ENCODE measurements around the gene GNA12.

Gene GNA12

DNA sequence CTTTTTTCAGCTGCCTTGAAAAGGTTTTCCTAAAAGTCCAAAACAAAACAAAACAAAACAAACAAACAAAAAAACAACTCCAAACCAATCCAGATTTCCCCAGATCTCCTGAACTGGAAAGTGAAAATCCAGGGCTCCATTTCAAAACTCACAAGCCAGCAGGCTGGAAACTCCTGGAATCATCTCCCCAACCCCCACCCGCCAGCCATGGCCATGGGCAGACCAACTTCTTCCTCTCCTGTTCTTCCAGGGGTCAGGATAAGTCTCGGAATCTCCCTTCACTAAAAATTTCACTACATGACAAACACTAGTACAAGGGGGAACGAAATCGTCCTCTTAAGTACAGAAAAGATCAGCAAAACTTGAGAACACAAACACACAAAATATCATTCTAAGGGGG is 40.4 kb downstream of the GNA12 start:
- no peak for DNase-seq (ENCODE audit: low spot score)

DNA sequence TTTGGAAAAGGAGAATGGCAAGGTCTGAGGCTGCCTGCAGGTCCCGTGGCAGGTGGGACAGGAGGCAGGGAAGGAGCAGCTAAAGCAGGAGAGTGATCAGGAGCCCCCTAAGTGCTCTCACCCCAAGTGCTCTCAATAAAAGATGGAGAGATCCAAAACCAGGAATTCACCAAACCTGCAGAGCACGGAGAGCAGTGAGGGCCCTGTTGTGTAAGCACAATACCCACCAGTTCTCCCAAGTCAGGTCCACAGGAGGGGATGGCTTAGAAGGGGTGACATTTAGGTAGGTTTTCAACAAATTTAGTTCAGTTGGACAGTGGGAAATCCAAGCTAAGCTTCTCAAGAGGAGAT is 40.8 kb downstream of the GNA12 start:
- DNase-seq (ENCODE audit: low spot score) = no peak

DNA sequence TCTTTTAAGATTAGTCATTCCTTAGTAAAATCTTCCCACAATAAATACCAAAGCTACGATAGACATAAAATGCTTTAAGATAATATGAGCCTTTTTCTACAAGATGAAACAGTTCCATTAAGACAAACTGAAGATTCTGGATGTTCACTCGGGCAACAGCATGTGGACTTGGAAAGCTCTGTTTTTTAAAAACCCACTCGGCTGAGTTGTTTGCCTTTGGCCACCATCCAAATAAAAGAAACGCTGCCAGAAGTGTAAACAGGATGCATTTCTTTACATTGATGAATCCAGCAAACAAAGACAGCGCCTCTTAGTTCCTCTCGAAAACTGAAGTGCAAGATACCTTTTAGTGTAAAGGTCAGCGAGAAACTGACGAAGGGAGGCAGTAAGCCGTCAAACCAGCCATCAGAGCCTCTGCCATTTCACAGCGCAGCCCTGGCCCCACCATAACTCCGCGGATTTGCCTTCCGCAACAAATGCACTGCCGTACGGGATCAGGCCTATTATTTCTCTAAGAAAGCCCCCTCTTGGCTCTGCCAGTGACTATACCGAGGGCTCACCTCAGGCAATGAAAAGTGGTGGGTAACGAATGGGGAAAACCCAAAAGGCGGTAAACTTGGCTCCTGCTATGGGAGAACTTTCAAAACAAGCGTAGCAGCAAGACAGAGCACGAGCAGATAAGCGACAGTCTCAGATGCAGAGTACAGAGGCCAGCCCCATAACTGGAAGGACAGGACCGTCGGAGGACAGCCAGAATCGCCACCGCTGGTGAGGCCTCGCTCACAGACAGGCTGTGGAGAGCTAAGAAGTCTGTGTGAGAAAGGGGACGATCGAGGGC is 41.4 kb downstream of the GNA12 start:
- no peak for DNase-seq (ENCODE audit: low spot score)

DNA sequence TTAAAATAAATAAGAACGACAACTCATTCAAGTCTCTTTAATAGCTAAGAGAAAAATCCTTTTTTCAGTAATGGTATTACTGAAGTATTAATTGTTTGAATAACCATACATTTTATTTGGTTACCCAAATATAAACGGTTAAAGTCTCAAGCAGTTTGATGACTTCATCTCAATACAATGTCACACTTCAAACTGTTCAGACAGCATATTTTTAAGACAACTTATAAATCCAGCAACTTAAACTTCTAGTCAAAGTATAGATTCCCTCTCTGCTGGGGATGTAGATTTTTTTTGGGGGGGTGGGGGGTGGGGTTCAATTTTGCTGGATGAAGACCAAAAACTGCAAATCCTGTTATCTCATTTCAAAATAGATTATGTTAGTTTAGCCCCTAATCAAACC is 42.0 kb downstream of the GNA12 start:
- DNase-seq (ENCODE audit: low spot score) = no peak

DNA sequence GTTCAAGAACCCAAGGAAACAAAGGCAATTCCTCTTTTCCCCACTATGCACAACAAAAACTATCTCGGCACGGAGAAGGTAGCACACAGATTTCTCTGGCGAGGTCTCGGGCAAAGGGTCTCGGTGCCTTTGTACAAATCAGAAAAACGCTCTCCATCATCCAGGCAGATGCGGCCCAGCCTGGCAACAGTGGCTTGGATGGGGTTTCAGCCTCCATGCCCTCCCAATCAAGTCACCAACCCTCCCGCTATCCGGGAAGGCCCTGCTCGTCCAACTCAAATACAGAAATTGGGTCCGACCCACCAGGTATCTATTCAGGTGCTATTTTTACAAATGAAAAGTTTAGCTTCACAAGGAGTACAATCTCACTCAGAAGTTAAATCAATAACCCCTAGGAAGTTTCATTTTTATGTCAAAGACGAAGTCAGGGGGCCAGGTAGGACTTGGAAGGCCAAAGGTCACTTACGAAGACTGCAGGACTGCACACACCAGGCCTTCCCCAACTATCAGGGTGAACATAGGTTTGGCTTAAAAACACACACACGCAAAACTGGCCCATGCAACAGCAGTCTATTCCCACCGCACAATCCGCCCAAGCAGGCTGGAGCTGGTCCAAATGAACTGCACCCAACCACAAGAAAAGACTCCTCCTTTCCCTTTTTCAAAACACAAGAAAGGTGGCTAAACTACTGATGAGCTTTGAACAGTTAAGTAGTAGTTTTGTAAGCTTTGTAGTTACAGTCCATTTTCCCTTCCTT is 43.0 kb downstream of the GNA12 start:
- DNase-seq (ENCODE audit: low spot score) = no peak

DNA sequence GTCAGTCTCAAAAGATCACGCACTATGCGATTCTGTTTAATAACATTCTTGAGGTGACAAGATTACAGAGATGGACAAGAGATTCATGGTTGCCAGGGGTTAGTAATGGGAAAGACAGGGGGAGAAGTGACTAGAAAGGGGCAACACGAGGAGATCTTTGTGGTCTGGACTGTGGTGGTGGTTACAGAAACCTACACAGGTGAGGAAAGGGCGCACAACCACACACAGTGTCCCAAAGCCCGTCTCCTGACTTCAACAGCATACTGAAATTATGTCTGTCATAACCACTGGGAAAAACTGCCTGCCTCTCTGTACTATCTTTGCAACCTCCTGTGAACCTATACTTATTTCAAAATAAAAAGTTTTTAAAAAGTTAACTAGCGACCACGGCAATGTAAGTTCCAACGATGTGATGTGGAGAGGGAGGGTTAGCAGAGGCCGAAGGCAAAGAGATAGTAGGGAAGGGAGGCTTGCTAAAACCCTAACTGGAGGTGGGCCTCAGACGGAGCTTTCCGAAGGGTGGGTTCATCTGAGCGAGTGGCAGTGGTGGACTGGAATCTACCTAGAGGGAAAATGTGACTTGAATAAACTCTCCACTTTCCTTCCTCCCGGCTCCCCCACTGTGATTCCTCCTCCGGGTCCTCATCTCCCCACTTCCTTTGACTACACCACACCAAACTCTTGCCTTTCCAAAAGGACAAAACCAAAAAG is 43.7 kb downstream of the GNA12 start:
- no peak for DNase-seq (ENCODE audit: low spot score)

DNA sequence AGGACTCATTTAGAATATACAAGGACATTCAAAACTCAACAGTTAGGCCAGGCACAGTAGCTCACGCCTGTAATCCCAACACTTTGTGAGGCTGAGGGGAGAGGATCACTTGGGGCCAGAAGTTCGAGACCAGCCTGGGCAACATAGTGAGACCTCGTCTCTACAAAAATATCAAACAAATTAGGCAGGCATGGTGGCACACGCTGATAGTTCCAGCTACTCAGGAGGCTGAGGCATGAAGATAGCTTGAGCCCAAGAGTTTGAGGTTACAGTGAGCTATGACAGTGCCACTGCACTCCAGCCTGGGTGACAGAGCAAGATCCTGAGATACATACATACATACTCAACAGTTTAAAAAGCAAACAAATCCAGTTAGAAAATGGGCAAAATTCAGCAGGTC is 44.9 kb downstream of the GNA12 start:
- DNase-seq (ENCODE audit: low spot score) = no peak

DNA sequence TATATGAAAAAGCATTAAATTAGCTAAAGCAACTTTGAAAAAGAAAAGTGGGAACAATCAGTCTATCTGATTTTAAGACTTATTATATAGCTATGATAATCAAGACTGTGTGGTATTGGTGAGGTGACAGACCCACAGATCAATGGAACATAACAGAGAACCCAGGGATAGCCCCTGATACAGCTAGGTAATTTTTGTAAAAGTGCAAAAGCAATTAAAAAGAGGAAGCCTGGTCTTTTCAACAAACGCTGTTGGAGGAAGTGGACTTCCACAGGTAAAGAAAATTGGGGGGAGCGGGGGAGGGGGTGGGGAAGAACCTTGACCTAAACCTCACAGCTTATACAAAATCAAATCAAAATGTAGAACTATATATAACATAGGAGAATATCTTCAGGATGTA is 45.4 kb downstream of the GNA12 start:
- no peak for DNase-seq (ENCODE audit: low spot score)

DNA sequence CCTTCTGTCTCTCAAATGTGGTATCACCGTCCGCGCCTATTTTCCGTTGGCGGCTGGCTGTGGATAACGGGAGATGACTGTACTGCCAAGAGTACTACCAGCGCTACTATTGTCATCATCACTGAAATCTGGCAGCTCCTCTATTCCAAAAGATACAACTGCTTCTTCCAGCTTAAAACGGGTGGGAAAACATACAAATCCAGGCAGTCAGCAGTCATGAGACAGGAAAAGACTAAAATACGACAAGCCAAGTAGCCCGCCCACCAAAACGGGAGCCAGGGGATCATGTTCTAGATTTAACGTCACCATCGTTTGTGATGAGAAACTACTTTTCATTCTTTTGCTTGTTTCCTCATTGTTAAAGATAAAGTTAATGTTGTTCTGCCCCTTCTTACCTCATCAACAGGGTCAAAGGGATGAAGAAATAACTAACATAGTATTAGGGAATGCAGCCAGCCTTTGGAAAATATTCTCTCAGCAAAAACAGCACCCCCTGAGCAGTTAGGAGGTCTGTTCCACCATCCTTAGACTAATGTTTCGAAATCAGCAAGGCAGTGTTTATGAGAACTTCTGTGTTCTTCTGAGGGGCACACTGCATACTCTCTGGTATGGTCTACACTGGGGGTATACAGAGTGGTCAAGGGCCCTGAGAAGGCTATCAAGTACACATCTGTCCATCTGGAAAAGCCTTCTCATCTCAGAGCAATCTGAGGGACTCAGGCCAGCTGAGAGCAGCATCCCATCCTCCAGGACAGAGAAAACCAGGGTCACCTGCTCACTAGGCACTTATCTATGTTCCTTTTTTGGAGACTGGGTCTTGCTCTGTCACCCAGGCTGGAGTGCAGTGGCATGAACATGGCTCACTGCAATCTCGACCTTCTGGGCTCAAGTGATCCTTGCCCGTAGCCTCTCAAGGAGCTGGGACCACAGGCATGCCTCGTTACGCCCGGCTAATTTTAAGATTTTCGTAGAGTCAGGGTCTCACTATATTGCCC is 47.5 kb downstream of the GNA12 start:
- no peak for DNase-seq (ENCODE audit: low spot score)

DNA sequence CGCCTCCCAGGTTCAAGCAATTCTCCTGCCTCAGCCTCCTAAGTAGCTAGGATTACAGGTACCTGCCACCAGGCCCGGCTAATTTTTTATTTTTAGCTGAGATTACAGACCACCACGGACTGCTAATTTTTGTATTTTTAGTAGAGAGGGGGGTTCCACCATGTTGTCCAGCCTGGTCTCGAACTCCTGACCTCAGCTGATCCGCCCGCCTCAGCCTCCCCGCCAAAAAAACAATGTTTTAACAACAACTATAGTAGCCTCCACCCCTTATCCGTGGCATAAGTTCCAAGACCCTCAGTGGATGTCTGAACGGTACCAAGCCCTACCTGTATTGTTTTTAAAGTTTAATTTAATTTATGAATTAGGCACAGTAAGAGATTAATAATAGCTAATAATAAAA is 48.2 kb downstream of the GNA12 start:
- DNase-seq (ENCODE audit: low spot score) = no peak

DNA sequence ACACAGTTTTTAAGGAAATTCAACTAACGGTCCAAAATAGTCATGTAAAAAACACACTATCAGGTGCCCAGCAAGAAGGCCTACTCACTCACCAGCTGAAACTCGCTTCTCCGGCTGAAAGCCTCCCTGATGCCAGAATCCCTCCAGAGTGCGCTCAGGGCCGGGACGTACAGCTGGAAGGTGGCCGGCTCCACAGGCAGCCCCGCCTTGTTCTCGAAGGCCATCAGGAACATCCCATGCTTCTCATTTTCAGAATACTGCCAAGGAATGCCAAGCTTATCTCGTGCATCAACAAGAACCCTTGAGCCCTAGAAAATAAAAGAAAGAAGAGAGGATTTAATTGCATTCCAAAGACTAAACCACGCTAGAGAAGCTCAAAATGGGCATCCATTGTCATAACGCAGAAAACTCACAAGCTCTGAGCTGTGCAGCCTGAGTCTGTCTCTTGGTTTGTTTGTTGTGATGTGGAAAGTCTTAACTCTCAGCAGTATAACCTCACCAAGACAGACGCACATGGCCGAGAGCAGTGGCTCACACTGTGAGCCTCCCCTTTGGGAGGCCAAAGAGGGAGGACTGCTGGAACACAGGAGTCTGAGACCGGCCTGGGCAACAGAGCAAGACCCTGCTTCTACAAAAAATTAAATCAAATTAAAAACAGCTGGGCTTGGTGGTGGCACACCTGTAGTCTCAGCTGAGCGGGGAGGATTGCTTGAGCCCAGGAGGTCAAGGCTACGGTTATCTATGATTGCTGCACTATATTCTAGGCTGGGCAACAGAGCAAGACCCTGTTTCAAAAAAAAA is 49.1 kb downstream of the GNA12 start:
- no peak for DNase-seq (ENCODE audit: low spot score)

DNA sequence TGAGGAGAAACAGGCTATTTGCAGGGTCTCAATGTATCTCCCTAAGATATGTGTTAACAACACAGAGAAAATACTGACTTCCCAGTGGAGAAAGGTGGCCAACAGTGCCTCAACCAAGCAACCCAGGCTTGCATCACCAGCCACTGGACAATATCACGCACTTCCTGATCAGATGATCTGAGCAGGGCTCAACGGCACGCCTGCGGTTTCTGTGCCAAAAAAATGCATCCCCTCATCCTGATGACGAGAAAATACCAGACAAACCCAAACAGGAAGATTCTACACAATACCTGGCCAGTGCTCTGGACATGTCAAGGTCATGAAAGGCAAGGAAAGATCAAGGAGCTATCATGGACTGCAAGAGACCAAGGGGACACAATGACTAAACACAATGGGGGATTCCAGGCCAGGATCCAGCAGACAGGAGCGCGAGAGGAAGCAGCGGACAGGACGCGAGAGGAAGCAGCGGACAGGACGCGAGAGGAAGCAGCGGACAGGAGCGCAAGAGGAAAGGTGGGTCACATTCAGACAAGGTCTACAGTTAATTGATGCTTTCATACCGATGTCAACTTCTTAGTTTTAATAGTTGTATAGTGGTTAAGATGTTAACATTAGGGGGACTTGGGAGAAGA is 51.1 kb downstream of the GNA12 start:
- no peak for DNase-seq (ENCODE audit: low spot score)

DNA sequence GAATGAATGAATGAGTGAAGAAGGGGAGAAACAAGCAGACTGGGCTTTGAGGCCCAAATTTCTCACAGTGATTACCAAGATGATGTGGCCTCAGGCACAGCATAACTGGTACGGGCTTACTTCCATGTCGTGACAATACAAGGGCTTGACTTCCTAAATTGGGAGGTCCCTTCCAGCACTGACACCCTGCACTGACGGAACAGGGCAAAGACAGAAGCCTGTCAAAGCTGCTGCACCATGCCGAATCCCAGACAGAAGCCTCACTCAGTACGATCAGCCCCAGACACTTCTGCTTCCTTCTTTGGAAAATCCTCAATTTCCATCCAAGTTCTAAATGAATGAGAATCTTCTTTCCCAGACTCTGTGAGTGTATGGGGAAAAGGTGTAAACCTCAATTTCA is 51.9 kb downstream of the GNA12 start:
- DNase-seq (ENCODE audit: low spot score) = no peak

DNA sequence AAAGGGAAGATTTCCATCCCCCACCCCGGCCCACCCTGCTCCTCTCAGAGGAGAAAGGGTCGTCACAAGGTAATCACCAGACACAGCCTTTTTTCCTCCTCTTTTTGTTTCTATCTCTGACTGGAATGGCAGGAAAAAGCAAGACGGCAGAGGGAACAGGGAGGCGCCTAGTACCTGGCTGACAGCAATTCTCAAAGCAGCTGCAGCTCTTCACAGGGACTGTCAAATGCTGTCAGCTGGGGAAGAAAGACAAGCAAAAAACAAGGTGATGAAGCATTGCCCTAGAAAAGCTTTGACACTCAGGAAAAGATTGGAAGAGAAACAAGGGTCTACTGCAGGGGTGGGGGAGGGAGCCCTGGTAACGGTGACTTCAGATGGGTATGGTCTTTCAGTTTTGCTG is 52.7 kb downstream of the GNA12 start:
- DNase-seq (ENCODE audit: low spot score) = no peak

DNA sequence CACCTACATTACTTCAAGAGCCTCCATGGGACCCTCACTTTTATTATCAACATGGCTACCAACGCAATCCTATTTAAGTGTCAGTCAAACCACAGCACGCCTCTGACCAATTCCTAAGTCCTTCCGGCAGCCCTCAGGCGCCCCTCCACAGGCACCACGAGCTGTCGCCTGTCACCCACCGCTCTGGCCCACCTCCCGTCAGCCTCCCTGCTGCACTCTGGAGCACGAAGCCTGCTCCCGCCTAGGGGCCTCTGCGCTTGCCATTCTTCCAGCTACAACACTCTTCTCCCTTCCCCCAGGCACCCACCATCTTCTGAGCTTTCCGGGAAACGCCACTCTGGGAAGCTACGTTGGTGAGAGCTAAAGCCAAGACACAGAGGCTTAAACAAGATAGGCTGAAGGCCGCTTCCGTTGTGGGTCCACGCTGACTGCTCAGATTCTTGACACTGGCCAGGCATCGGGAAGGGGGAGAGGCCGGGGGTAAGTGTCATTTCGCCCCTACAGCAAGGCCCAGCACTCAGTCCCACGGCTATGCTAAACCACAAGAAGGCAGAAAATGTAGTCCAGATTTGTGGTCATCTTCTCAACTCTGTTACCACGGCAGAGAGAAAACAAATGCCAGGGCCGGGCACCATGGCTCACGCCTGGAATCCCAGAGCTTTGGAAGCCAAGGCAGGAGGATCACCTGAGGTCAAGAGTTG is 56.7 kb downstream of the GNA12 start:
- DNase-seq (ENCODE audit: low spot score) = no peak

DNA sequence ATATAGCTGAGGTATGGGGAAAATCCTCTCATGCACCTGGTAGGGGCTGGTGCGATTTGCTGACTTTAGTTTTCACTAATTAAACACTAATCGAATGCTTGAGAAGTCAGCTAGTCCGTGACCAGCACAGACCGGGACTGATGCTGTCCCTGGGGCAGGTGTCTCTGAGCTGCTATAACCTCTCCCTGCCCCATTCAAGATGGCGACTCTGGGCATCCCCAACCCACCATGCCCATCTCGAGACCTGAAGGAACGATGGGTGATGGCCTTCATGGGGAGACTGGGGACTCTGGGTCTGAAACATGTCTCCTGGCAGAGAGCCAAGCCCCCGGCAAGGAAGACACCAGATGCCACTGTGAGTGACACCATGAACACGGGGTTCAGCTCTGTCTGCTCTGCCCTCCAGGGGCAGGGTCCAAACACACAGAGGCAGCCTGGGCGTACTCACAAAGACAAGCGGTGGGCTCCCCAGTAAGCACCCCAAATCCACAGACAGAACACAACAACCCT is 57.4 kb downstream of the GNA12 start:
- DNase-seq (ENCODE audit: low spot score) = no peak

DNA sequence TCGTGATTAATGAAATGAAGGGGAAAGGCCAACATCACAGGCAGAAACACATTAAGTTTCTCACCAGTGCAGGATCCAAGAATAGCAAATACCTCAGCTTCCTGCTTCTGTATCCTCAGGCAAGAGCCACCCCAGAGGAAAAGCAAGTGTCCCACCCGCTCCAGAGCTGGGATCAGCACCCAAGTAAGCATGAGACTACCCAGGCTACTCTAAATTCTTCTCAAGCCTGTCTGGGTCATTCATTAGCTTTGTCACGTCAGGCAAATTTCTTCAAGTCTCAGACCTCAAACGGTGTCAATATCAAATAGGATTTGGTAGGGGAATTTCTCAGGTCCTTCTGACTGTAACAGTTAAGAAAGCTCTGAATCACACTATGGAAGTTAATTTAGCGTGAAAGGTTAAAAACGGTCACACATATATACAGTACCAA is 59.0 kb downstream of the GNA12 start:
- no peak for DNase-seq (ENCODE audit: low spot score)

DNA sequence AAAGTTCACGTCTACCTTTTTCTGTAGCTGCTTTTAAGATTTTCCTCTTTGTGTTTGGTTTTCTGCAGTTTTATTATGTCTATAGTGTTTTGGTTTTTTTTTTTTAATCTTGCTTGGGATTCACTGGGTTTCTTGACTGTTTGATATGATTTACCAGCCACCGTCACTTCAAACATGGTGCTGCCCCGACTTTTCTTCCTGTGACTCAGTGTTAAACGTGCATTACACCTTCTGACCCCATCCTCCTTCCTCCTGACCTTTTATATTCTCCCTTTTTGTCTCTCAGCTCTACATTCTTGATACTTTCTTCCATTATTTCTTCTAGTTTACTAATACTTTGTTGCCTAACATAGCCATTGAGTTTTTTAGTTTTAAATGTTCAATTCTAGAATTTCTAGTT is 61.5 kb downstream of the GNA12 start:
- DNase-seq (ENCODE audit: low spot score) = no peak

DNA sequence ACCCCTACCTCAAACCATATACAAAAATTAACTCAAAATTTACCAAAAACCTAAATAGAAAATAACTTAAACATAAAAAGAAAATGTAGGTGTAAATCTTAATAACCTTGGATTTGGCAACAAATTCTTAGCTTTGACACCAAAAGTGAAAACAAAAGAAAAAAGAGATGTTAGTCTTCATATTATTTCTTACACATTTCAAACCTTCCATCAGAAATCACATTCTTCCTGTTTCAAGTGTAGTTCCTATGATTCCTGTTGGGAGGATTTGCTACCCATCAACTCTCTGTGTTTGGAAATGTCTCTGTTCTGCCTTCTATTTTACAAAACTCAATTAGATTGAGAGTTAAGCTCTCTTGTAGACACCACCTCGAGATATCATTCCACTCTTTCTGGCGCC is 62.0 kb downstream of the GNA12 start:
- no peak for DNase-seq (ENCODE audit: low spot score)

Measured in SK-N-DZ (cell line).